Testis (tissue), 3 donors: ENCODE data around the gene OR4B1. TPM values are rescaled to one million over a fixed set of nuclear protein-coding genes. Genes with fewer than 3 reads are reported as not detected.

Experiments used
- DNase-seq: peaks from one replicate; pipeline ENCODE4 v3.0.0-alpha.2; 2019
- H3K27ac ChIP-seq, 2 donors: fragments of 200-600 bp; sonication (generic); one replicate each; pipeline ENCODE4 v1.5.1; 2019
- H3K27me3 ChIP-seq: fragments of 200-600 bp; sonication (generic); one replicate; pipeline ENCODE4 v1.5.1; 2019
- H3K36me3 ChIP-seq: fragments of 200-600 bp; sonication (generic); one replicate; pipeline ENCODE4 v1.5.1; 2017; ENCODE audit warnings: low read depth; ENCODE audit errors: missing control alignments
- H3K4me1 ChIP-seq: fragments of 200-600 bp; sonication (generic); one replicate; pipeline ENCODE4 v1.5.1; 2019
- H3K4me3 ChIP-seq, 2 donors: fragments of 200-600 bp; sonication (generic); one replicate each; pipeline ENCODE4 v1.5.1; 2017 to 2019
- H3K9me3 ChIP-seq: fragments of 200-600 bp; sonication (generic); one replicate; pipeline ENCODE4 v1.5.1; 2017
- POLR2A ChIP-seq: fragments of 450-650 bp; IDR thresholded peaks from one replicate; pipeline ENCODE4 v1.6.1; 2017; ENCODE audit warnings: antibody characterized with exemption, mild to moderate bottlenecking, moderate library complexity
- WGBS, 2 donors: methylation state at CpG; one replicate each; pipeline ENCODE4 v1.1.5; 2018; 5-methylcytosine and 5-hydroxymethylcytosine counted together
- intact Hi-C: fragments of 100-400 bp; cut with DNase I; formaldehyde crosslinking; loops from one replicate; pipeline ENCODE4 v1.15.1; 2023; ENCODE audit warnings: low total_unique reads
- polyA plus RNA-seq: library from polyadenylated mRNA; stranded (reverse); fragments of 350-450 nt; fragmentation: Illumina TruSeq; extraction: RNeasy Lipid Tissue Mini Kit (QIAGEN cat#74804); gene quantifications from one replicate; pipeline ENCODE4 v1.2.3, GENCODE V29; 2014; ENCODE audit warnings: low read depth, low replicate concordance; ENCODE audit not compliant: insufficient read depth
- total RNA-seq, 2 donors: library from RNA; depleted of rRNA; stranded (reverse); fragments of >200 nt; gene quantifications; one replicate each; pipeline ENCODE4 v1.2.3, GENCODE V29; 2016
- TF ChIP-seq, protein P1 (sequence below), 3 experiments: fragments of 450-650 bp in 2 of 3; fragments of 200-600 bp in 1 of 3; sonication (generic) in 1 of 3; IDR thresholded peaks; one replicate each; pipeline ENCODE4 v1.5.1; 2016 to 2019; ENCODE audit warnings: antibody characterized with exemption in 3 of 3, mild to moderate bottlenecking in 2 of 3, moderate library complexity in 1 of 3

Gene OR4B1
- total and polyA plus RNA-seq, 3 donors from 2014 or later = not detected

- Histone ChIP-seq H3K9me3 (no peaks in the 10 kb centered on the region), H3K36me3 (no peaks in the 10 kb centered on the region), H3K27me3 (no peaks in the 10 kb centered on the region), H3K4me1 (peaks cover 9% of the 10 kb centered on the region), H3K4me3 (no peak overlapping the region), H3K27ac (no peak overlapping the region)
- 64 to 66% methylated on average over 10 of the region's 10 CpGs for WGBS, 2 donors
- DNase-seq = no peak
- intact Hi-C loops = no loop called here
- TF ChIP-seq, protein P1, sequence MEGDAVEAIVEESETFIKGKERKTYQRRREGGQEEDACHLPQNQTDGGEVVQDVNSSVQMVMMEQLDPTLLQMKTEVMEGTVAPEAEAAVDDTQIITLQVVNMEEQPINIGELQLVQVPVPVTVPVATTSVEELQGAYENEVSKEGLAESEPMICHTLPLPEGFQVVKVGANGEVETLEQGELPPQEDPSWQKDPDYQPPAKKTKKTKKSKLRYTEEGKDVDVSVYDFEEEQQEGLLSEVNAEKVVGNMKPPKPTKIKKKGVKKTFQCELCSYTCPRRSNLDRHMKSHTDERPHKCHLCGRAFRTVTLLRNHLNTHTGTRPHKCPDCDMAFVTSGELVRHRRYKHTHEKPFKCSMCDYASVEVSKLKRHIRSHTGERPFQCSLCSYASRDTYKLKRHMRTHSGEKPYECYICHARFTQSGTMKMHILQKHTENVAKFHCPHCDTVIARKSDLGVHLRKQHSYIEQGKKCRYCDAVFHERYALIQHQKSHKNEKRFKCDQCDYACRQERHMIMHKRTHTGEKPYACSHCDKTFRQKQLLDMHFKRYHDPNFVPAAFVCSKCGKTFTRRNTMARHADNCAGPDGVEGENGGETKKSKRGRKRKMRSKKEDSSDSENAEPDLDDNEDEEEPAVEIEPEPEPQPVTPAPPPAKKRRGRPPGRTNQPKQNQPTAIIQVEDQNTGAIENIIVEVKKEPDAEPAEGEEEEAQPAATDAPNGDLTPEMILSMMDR (IDR thresholded peaks at IDR 0.05) = no peak
- TF ChIP-seq POLR2A = no peak
These were observed 46.1 kb upstream of the OR4B1 start for GRCh38 chr11:48170241-48171233.

GRCh38 chr11:48172818-48173609 is 43.6 kb upstream of the OR4B1 start:
- H3K4me1 ChIP-seq = peaks cover 9% of the 10 kb centered on the region
- intact Hi-C loops = no loop called here
- no peaks in the 10 kb centered on the region for H3K27me3 ChIP-seq
- TF ChIP-seq POLR2A = no peak
- TF ChIP-seq, protein P1 (IDR thresholded peaks at IDR 0.05) = peak; percentile 45 to 87 (median 78)
- H3K27ac ChIP-seq = no peak overlapping the region
- no peaks in the 10 kb centered on the region for H3K9me3 ChIP-seq
- H3K4me3 ChIP-seq = no peak overlapping the region
- no peaks in the 10 kb centered on the region for H3K36me3 ChIP-seq
- 21 to 23% methylated on average over 14 of the region's 14 CpGs for WGBS, 2 donors
- peak; percentile 86 for DNase-seq

DNA sequence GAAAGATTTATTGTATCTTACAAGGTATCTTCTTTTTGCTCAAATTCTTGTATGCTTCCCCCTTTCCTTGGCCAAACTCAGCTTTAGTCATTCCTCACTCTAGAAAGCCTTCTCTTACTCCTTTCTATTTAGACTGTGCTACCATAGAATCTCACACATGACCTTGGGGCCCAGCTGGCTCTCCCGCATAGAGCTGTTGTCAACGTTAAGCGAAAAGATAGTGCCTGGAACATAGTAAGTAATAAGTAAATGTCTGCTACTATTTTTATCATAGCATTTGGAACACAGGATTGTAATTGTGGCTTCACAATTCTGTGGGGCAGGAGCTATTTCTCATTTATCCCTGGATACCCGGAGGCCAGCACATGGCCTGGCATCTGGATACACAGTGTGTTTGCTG is 38.9 kb upstream of the OR4B1 start:
- DNase-seq = no peak
- peaks cover 3% of the 10 kb centered on the region for H3K4me1 ChIP-seq
- 36 to 49% methylated on average over 4 of the region's 4 CpGs for WGBS, 2 donors
- H3K9me3 ChIP-seq = no peaks in the 10 kb centered on the region
- no peaks in the 10 kb centered on the region for H3K27me3 ChIP-seq
- no peak for TF ChIP-seq POLR2A
- TF ChIP-seq, protein P1 (IDR thresholded peaks at IDR 0.05) = no peak
- intact Hi-C loops = no loop called here
- no peak overlapping the region for H3K4me3 ChIP-seq
- no peak overlapping the region for H3K27ac ChIP-seq
- no peaks in the 10 kb centered on the region for H3K36me3 ChIP-seq

- Histone ChIP-seq H3K4me3 (no peak overlapping the region), H3K27me3 (no peaks in the 10 kb centered on the region), H3K9me3 (no peaks in the 10 kb centered on the region), H3K27ac (no peak overlapping the region), H3K4me1 (no peaks in the 10 kb centered on the region), H3K36me3 (no peaks in the 10 kb centered on the region)
- no peak for DNase-seq
- TF ChIP-seq POLR2A = no peak
- TF ChIP-seq, protein P1 (IDR thresholded peaks at IDR 0.05) = no peak
- intact Hi-C loops = no loop called here
- 82 to 85% methylated on average over 6 of the region's 6 CpGs for WGBS, 2 donors
These were observed 36.0 kb upstream of the OR4B1 start for GRCh38 chr11:48180627-48181026.
